Upper lobe of left lung (tissue), 4 donors: Measurements from ENCODE around the gene PGPEP1.

Experiments
- CTCF ChIP-seq, 6 experiments: fragments of 450-650 bp in 4 of 6; fragments of 200-600 bp in 2 of 6; sonication (generic) in 2 of 6; IDR thresholded peaks; one replicate each; pipeline ENCODE4 v1.5.1; 2016 to 2019; ENCODE audit warnings: antibody characterized with exemption in 6 of 6
- EP300 ChIP-seq, 4 donors: sonication (generic); formaldehyde crosslinking; IDR thresholded peaks; one replicate each; pipeline ENCODE4 v1.5.1; 2017; ENCODE audit warnings: antibody characterized with exemption in 4 of 4, control low read depth in 2 of 4
- POLR2AphosphoS5 ChIP-seq, 2 donors: sonication (generic); formaldehyde crosslinking; IDR thresholded peaks; one replicate each; pipeline ENCODE4 v1.5.1; 2017; ENCODE audit warnings: antibody characterized with exemption in 2 of 2

- TF ChIP-seq EP300 (IDR thresholded peaks at IDR 0.05) (no peak), CTCF (IDR thresholded peaks at IDR 0.05) (peak; percentile 40 to 92 (median 75)), POLR2AphosphoS5 (IDR thresholded peaks at IDR 0.05) (peak in 1 of 2 donors; percentile 63)
These were observed 78.8 kb downstream of the PGPEP1 start, which contains the start of gene SSBP4 for GRCh38 chr19:18419195-18419698.
